HepG2 (cell line): ENCODE results near the gene SLC2A13.

Experiments
- CBX2 ChIP-seq, 2 experiments: fragments of 200-600 bp in 1 of 2; sonication (generic); formaldehyde crosslinking in 1 of 2; IDR thresholded peaks; 2 replicates each; pipeline versions ENCODE4 v1.7.0 to v1.8.1; 2018 to 2022; ENCODE audit warnings: low read depth in 2 of 2, low read length in 1 of 2, mild to moderate bottlenecking in 1 of 2, missing genetic modification reagents in 1 of 2
- NFIC ChIP-seq: IDR thresholded peaks from 2 replicates; pipeline ENCODE4 v1.6.1; 2012; ENCODE audit warnings: mild to moderate bottlenecking, low read length, inconsistent platforms
- POLR2A ChIP-seq, 2 experiments: IDR thresholded peaks; 2 replicates each; pipeline ENCODE4 v1.6.1; 2011; ENCODE audit warnings: low read depth in 2 of 2, low read length in 2 of 2, mild to moderate bottlenecking in 1 of 2, moderate library complexity in 1 of 2; ENCODE audit not compliant: insufficient read depth in 1 of 2
- PRPF4 ChIP-seq: fragments of 200-400 bp; formaldehyde crosslinking; IDR thresholded peaks from 2 replicates; pipeline ENCODE4 v1.6.1; 2016; ENCODE audit warnings: low read length, low read depth; ENCODE audit not compliant: poor library complexity, severe bottlenecking
- RAD21 ChIP-seq: fragments of 450-650 bp; formaldehyde crosslinking; IDR thresholded peaks from 2 replicates; pipeline ENCODE4 v1.5.0; 2020; ENCODE audit warnings: mild to moderate bottlenecking
- SIN3A ChIP-seq: IDR thresholded peaks from 2 replicates; pipeline ENCODE4 v1.6.1; 2011; ENCODE audit warnings: low read depth, mild to moderate bottlenecking, control low read depth, low read length, borderline replicate concordance
- SMC3 ChIP-seq: IDR thresholded peaks from 2 replicates; pipeline ENCODE4 v1.6.1; 2011; ENCODE audit warnings: low read length, improper control_type of control experiment
- SRF ChIP-seq: IDR thresholded peaks from 2 replicates; pipeline ENCODE4 v1.6.1; 2011; ENCODE audit warnings: mild to moderate bottlenecking, low read depth, low read length, moderate library complexity
- U2AF2 ChIP-seq: fragments of 200-400 bp; formaldehyde crosslinking; IDR thresholded peaks from 2 replicates; pipeline ENCODE4 v1.6.1; 2017; ENCODE audit warnings: low read depth, mild to moderate bottlenecking, low read length
- ZNF768 ChIP-seq: sonication (generic); formaldehyde crosslinking; IDR thresholded peaks from 2 replicates; pipeline ENCODE4 v1.4.0; 2020; ENCODE audit warnings: missing genetic modification reagents
- TF ChIP-seq, protein P1 (sequence below): fragments of 450-650 bp; IDR thresholded peaks from 2 replicates; pipeline ENCODE4 v1.6.1; 2017; ENCODE audit warnings: mild to moderate bottlenecking
- TF ChIP-seq, protein P2 (sequence below), 2 experiments: fragments of 450-650 bp in 1 of 2; sonication (generic) in 1 of 2; formaldehyde crosslinking in 1 of 2; IDR thresholded peaks; 2 replicates each; pipeline versions ENCODE4 v1.6.1 to v1.8.0; 2016 to 2022; ENCODE audit warnings: antibody characterized with exemption in 1 of 2, mild to moderate bottlenecking in 1 of 2, missing genetic modification reagents in 1 of 2
- TF ChIP-seq, protein P3 (sequence below): sonication (generic); formaldehyde crosslinking; IDR thresholded peaks from 2 replicates; pipeline ENCODE4 v1.5.0; 2020; ENCODE audit warnings: mild to moderate bottlenecking, missing genetic modification reagents, moderate library complexity
- TF ChIP-seq, protein P4 (sequence below): IDR thresholded peaks from 2 replicates; pipeline ENCODE4 v1.6.1; 2018; ENCODE audit warnings: missing genetic modification reagents

DNA sequence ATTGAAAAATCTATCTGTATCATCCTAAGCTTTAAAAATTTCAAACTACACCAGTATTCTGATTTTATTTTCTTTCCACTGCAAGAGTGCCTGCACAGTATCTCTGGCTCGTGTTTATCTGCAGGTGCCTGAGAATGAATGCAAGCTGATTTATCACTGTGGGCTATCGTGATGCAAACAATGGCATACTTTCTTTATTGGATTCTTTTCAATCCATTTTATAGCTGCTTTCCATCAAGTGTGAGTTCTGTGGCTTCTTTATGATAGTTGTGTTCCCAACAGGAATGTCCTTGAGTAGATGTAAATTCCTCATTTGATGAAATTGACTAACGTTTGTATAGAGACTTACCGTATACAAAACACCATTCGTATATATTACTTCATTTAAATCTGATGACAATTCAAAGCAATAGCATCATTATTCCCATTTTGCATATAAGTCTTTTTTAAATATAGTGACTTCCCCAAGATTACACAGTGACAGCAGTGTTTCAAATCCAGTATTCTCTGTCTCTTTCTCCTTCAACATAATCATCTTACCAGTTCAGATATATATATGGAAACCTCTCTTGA, 326.0 kb downstream of the SLC2A13 start:
- TF ChIP-seq, protein P1, sequence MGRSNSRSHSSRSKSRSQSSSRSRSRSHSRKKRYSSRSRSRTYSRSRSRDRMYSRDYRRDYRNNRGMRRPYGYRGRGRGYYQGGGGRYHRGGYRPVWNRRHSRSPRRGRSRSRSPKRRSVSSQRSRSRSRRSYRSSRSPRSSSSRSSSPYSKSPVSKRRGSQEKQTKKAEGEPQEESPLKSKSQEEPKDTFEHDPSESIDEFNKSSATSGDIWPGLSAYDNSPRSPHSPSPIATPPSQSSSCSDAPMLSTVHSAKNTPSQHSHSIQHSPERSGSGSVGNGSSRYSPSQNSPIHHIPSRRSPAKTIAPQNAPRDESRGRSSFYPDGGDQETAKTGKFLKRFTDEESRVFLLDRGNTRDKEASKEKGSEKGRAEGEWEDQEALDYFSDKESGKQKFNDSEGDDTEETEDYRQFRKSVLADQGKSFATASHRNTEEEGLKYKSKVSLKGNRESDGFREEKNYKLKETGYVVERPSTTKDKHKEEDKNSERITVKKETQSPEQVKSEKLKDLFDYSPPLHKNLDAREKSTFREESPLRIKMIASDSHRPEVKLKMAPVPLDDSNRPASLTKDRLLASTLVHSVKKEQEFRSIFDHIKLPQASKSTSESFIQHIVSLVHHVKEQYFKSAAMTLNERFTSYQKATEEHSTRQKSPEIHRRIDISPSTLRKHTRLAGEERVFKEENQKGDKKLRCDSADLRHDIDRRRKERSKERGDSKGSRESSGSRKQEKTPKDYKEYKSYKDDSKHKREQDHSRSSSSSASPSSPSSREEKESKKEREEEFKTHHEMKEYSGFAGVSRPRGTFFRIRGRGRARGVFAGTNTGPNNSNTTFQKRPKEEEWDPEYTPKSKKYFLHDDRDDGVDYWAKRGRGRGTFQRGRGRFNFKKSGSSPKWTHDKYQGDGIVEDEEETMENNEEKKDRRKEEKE = no peak
- TF ChIP-seq, protein P2, sequence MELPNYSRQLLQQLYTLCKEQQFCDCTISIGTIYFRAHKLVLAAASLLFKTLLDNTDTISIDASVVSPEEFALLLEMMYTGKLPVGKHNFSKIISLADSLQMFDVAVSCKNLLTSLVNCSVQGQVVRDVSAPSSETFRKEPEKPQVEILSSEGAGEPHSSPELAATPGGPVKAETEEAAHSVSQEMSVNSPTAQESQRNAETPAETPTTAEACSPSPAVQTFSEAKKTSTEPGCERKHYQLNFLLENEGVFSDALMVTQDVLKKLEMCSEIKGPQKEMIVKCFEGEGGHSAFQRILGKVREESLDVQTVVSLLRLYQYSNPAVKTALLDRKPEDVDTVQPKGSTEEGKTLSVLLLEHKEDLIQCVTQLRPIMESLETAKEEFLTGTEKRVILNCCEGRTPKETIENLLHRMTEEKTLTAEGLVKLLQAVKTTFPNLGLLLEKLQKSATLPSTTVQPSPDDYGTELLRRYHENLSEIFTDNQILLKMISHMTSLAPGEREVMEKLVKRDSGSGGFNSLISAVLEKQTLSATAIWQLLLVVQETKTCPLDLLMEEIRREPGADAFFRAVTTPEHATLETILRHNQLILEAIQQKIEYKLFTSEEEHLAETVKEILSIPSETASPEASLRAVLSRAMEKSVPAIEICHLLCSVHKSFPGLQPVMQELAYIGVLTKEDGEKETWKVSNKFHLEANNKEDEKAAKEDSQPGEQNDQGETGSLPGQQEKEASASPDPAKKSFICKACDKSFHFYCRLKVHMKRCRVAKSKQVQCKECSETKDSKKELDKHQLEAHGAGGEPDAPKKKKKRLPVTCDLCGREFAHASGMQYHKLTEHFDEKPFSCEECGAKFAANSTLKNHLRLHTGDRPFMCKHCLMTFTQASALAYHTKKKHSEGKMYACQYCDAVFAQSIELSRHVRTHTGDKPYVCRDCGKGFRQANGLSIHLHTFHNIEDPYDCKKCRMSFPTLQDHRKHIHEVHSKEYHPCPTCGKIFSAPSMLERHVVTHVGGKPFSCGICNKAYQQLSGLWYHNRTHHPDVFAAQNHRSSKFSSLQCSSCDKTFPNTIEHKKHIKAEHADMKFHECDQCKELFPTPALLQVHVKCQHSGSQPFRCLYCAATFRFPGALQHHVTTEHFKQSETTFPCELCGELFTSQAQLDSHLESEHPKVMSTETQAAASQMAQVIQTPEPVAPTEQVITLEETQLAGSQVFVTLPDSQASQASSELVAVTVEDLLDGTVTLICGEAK (IDR thresholded peaks at IDR 0.05) = no peak
- TF ChIP-seq, protein P2 (CRISPR knock-in tag; IDR thresholded peaks at IDR 0.05) = no peak
- TF ChIP-seq U2AF2 = no peak
- no peak for TF ChIP-seq RAD21 (CRISPR knock-in tag)
- TF ChIP-seq, protein P3, sequence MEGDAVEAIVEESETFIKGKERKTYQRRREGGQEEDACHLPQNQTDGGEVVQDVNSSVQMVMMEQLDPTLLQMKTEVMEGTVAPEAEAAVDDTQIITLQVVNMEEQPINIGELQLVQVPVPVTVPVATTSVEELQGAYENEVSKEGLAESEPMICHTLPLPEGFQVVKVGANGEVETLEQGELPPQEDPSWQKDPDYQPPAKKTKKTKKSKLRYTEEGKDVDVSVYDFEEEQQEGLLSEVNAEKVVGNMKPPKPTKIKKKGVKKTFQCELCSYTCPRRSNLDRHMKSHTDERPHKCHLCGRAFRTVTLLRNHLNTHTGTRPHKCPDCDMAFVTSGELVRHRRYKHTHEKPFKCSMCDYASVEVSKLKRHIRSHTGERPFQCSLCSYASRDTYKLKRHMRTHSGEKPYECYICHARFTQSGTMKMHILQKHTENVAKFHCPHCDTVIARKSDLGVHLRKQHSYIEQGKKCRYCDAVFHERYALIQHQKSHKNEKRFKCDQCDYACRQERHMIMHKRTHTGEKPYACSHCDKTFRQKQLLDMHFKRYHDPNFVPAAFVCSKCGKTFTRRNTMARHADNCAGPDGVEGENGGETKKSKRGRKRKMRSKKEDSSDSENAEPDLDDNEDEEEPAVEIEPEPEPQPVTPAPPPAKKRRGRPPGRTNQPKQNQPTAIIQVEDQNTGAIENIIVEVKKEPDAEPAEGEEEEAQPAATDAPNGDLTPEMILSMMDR (CRISPR knock-in tag) = no peak
- TF ChIP-seq PRPF4 = no peak
- TF ChIP-seq NFIC = no peak
- no peak for TF ChIP-seq SIN3A
- no peak for TF ChIP-seq ZNF768 (CRISPR knock-in tag)
- TF ChIP-seq SMC3 = no peak
- no peak for TF ChIP-seq POLR2A (IDR thresholded peaks at IDR 0.05; ENCODE audit: insufficient read depth in 1 of 2, low read depth in 2 of 2, low read length in 2 of 2)
- TF ChIP-seq CBX2 (IDR thresholded peaks at IDR 0.05; ENCODE audit: low read depth, low read length) = no peak
- TF ChIP-seq CBX2 (CRISPR knock-in tag; IDR thresholded peaks at IDR 0.05; ENCODE audit: low read depth) = no peak
- TF ChIP-seq SRF = no peak
- TF ChIP-seq, protein P4, sequence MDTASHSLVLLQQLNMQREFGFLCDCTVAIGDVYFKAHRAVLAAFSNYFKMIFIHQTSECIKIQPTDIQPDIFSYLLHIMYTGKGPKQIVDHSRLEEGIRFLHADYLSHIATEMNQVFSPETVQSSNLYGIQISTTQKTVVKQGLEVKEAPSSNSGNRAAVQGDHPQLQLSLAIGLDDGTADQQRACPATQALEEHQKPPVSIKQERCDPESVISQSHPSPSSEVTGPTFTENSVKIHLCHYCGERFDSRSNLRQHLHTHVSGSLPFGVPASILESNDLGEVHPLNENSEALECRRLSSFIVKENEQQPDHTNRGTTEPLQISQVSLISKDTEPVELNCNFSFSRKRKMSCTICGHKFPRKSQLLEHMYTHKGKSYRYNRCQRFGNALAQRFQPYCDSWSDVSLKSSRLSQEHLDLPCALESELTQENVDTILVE (CRISPR knock-in tag) = no peak
